ENCODE results near the gene NFATC2. TPM values are rescaled to one million over a fixed set of nuclear protein-coding genes. Genes with fewer than 3 reads are reported as not detected.

NFATC2 gene
- polyA plus RNA-seq, 5 donors, result 5.8 to 10.1 (median 8.7) TPM

DNA sequence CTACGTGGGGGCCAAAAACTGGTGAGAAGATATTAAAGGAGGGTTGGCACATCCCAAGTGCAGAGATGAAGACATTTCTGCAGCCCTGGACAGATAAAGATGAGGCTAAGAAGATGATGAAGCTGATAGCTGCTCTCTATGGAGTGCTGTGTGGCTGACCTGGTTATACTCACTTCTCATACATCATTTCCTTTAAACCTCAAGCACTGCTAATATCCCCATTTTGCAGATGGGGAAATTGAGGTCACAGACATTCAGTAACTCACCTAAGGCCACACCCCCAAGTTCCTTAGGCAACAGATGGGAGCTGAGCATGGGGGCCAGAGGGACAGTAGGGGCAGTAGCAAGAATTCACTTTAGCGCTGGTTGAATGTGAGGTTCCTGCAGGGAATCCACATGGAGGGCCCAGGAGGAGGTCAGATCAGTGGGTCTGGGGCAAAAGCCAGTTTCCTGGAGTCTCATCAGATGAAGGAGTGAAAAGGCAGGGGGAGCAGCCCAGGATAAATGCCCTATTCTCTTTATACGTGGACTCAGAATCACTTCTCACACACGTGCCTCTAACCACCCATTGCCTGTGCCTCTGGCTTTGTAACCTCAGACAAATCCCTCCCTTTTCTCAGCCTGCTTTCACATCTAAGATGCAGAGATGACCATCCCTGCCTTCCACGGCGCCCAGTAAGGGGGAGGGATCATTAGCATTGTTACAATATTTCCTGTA is 125.8 kb downstream of the NFATC2 start:
- DNase-seq, result no peak

DNA sequence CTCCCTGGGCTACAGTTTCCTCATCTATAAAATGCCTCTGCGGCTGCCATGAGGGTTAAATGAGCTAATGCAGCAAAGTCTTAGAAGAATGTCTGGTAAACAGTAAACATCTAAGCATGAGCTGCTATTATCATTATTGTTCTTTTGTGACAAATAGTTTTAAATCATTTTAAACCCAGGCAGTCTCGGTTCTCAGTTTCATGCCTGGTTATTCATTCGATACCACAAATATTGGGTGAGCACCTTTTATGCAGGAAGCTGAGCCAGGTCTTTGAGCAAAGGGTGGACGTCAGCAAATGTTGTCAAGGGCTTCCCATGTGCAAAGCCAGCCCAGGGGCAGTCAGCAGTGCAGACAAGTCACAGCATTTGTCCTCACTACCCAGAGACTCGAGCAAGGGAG is 128.7 kb downstream of the NFATC2 start:
- DNase-seq, result no peak

GRCh38 chr20:51412951-51413481 is 129.5 kb downstream of the NFATC2 start:
- peak in 1 of 2 donors; percentile 52 for DNase-seq

GRCh38 chr20:51412333-51412871 is 130.1 kb downstream of the NFATC2 start:
- DNase-seq, result no peak

GRCh38 chr20:51411870-51412269 is 130.6 kb downstream of the NFATC2 start:
- DNase-seq, result no peak

GRCh38 chr20:51410586-51411325 is 131.8 kb downstream of the NFATC2 start:
- DNase-seq, result no peak

DNA sequence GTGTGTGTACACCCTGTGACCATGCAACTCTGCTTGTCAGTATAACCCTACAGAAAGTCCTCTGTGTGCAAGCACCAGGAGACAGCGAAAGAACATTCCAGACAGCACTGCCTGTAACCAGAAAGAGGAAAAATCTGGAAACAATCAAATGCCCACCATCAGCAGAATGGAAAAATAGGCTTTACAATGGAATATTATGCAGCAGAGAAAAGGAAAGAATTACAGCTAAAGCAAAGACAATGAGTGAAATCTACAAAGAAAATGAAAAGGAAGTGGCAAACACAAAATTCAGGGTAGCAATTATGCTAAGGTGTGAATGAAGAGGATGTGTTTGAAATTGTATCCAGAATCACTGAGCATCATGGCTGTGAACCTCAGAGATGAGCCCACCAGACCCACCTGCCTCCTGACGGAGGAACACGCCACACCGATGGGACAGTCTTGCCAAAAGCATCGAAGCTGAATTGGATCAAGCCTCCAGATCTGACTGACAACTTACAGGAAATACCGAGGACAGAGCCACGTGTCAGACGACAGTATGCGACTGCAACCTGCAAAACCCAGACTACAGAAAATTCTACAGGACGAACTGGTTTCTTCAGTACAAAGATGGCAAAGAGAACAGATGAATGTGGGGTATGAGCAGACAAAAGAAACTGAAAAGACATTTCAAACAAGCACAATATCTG is 133.2 kb downstream of the NFATC2 start:
- DNase-seq, result no peak

DNA sequence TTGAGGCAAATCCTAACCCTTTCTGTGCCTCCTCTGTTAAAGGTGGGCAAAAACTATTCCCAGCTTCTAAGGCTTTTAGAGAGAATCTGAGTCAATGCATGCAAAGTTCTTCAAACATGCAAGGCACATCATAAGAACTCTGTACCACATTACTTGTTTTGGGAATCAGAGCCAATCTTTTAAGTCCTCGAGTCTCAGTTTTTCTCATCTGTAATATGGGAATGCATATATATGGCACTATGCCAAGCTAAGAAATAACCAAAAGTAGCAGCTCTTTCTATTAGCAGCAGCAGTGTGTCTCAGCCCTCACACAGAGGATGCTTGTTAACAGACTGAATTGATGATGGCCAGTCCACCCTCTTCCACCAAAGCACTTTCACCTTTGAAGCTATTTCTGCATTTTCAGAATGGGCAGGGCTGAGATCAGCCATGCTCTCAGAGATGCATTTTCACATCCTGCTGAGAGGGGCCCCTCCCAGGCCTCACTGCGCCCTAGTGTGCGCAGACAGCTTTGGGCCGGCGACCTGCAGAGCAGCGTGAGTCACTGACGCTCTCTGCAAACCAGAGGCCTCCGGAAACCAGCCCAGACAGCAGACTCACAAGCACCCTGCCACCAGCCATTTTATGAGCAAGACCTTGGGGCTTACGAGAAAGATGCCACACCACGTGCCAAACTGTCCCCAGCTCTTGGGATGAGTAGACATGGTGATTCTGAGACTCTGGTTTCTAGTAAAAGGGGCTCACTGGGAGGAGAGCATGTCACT is 138.0 kb downstream of the NFATC2 start:
- DNase-seq, result no peak

- DNase-seq, result no peak
Measured at GRCh38 chr20:51403466-51404220, 138.9 kb downstream of the NFATC2 start.

GRCh38 chr20:51402201-51402600 is 140.3 kb downstream of the NFATC2 start:
- no peak for DNase-seq

- no peak for DNase-seq
Measured at GRCh38 chr20:51401496-51401895, 141.0 kb downstream of the NFATC2 start.

- no peak for DNase-seq
Measured at GRCh38 chr20:51400051-51400926, 142.2 kb downstream of the NFATC2 start.

- DNase-seq, result no peak
Measured at GRCh38 chr20:51399006-51399890, 143.3 kb downstream of the NFATC2 start.

- DNase-seq, result no peak
Measured at GRCh38 chr20:51398552-51398951, 144.0 kb downstream of the NFATC2 start.

GRCh38 chr20:51398083-51398482 is 144.4 kb downstream of the NFATC2 start:
- no peak for DNase-seq

GRCh38 chr20:51397137-51397536 is 145.4 kb downstream of the NFATC2 start:
- DNase-seq, result no peak

DNA sequence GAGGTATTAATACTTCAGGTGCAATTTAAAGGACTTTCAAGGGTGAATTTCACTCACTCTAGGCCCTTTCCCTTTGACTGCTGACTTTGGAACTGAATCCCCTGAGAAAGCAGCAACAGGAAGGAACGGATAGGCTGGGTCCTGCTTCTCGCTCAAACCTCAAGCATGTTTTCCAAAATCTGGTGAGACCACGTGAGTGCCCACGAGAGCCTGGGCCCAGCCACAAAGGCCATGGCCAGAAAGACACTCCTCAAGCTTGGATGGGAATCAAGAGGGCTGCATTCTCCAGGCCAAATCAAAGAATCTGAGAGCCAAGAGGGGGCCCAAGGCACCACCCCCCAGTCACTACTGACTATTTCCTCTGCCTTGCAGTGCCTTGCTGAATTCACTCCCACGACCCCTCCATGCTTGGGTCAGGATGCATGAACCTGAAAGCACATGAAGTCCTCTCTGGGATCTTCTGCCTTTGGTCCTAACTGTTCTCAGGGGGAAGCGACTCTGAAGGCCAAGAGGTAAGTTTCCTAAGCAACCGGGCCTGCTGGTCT is 146.1 kb downstream of the NFATC2 start:
- no peak for DNase-seq

GRCh38 chr20:51394706-51395105 is 147.8 kb downstream of the NFATC2 start:
- no peak for DNase-seq
